Mucosa of rectum (tissue), 2 donors: Measurements from ENCODE around the gene TJP3.

Experiments
- H3K27ac ChIP-seq, 2 donors: one replicate each; pipeline ENCODE4 v1.7.0; 2013; ENCODE audit warnings: inconsistent platforms in 2 of 2, low read depth in 2 of 2, low read length in 2 of 2
- H3K27me3 ChIP-seq, 2 donors: one replicate each; pipeline ENCODE4 v1.7.0; 2013; ENCODE audit warnings: low read length in 2 of 2; ENCODE audit not compliant: control insufficient read depth in 2 of 2, insufficient read depth in 2 of 2
- H3K36me3 ChIP-seq, 2 donors: one replicate each; pipeline ENCODE4 v1.7.0; 2013; ENCODE audit warnings: low read length in 2 of 2; ENCODE audit not compliant: control insufficient read depth in 2 of 2, insufficient read depth in 2 of 2
- H3K4me1 ChIP-seq, 2 donors: one replicate each; pipeline ENCODE4 v1.7.0; 2013; ENCODE audit warnings: low read length in 2 of 2, mild to moderate bottlenecking in 1 of 2; ENCODE audit not compliant: control insufficient read depth in 2 of 2, insufficient read depth in 2 of 2
- H3K4me3 ChIP-seq, 2 donors: one replicate each; pipeline ENCODE4 v1.7.0; 2013; ENCODE audit warnings: low read length in 2 of 2
- H3K9ac ChIP-seq, 2 donors: one replicate each; pipeline ENCODE4 v1.7.0; 2013; ENCODE audit warnings: low read length in 2 of 2, low read depth in 1 of 2, mild to moderate bottlenecking in 1 of 2
- H3K9me3 ChIP-seq, 2 donors: one replicate each; pipeline ENCODE4 v1.7.0; 2013; ENCODE audit warnings: low read length in 2 of 2; ENCODE audit not compliant: control insufficient read depth in 2 of 2
- donor health status: healthy.
- donor health status: Normal muscosa, but diverticular disease.

Gene TJP3

GRCh38 chr19:3708207-3708931 is at the start of gene TJP3:
Gene TJP3, plus strand, starts transcription at chr19:3708384. Its CDS starts 20,049 bp downstream, at chr19:3728433.
- Histone ChIP-seq H3K9me3 (no peaks in the 10 kb centered on the region), H3K36me3 (no peaks in the 10 kb centered on the region), H3K4me3 (peak within 1 kb of the TSS; percentile 79 to 96), H3K4me1 (peaks cover 23 to 34% of the 10 kb centered on the region in 2 donors), H3K27me3 (no peaks in the 10 kb centered on the region), H3K27ac (peak within 1 kb of the TSS; percentile 96 to 99), H3K9ac (peak within 1 kb of the TSS; percentile 92 to 97)

- no peak overlapping the region for H3K9ac ChIP-seq
- H3K27ac ChIP-seq: no peak overlapping the region
- H3K27me3 ChIP-seq: no peaks in the 10 kb centered on the region
- H3K4me1 ChIP-seq: no peaks in the 10 kb centered on the region
- H3K36me3 ChIP-seq: peaks cover 20 to 33% of the 10 kb centered on the region in 2 donors
- no peak overlapping the region for H3K4me3 ChIP-seq
- no peaks in the 10 kb centered on the region for H3K9me3 ChIP-seq
These were observed 49.1 kb upstream of the TJP3 start for GRCh38 chr19:3658870-3659745.

- H3K9me3 ChIP-seq: no peaks in the 10 kb centered on the region
These were observed 48.5 kb upstream of the TJP3 start for GRCh38 chr19:3659746-3660112.

GRCh38 chr19:3660493-3661219 is 47.5 kb upstream of the TJP3 start:
- no peaks in the 10 kb centered on the region for H3K27me3 ChIP-seq
- peaks cover 0 to 2% of the 10 kb centered on the region in 2 donors for H3K4me1 ChIP-seq
- no peak overlapping the region for H3K9ac ChIP-seq
- H3K27ac ChIP-seq: no peak overlapping the region
- H3K9me3 ChIP-seq: no peaks in the 10 kb centered on the region
- peaks cover 20 to 37% of the 10 kb centered on the region in 2 donors for H3K36me3 ChIP-seq
- no peak overlapping the region for H3K4me3 ChIP-seq

More at GRCh38 chr19:3659746-3660112, 48.5 kb upstream of the TJP3 start:
- Histone ChIP-seq H3K27me3 (no peaks in the 10 kb centered on the region), H3K4me3 (no peak overlapping the region), H3K4me1 (no peaks in the 10 kb centered on the region), H3K36me3 (peaks cover 20 to 36% of the 10 kb centered on the region in 2 donors), H3K9ac (no peak overlapping the region), H3K27ac (no peak overlapping the region)

- no peak overlapping the region for H3K4me3 ChIP-seq
- H3K27ac ChIP-seq: no peak overlapping the region
- peaks cover 0 to 4% of the 10 kb centered on the region in 2 donors for H3K4me1 ChIP-seq
- peaks cover 20 to 36% of the 10 kb centered on the region in 2 donors for H3K36me3 ChIP-seq
- no peaks in the 10 kb centered on the region for H3K27me3 ChIP-seq
- no peak overlapping the region for H3K9ac ChIP-seq
- H3K9me3 ChIP-seq: no peaks in the 10 kb centered on the region
These were observed 46.6 kb upstream of the TJP3 start for GRCh38 chr19:3661284-3662238.

- Histone ChIP-seq H3K27ac (no peak overlapping the region), H3K4me1 (peaks cover 5 to 8% of the 10 kb centered on the region in 2 donors), H3K4me3 (no peak overlapping the region), H3K36me3 (peaks cover 15 to 23% of the 10 kb centered on the region in 2 donors), H3K9ac (no peak overlapping the region), H3K27me3 (no peaks in the 10 kb centered on the region), H3K9me3 (no peaks in the 10 kb centered on the region)
These were observed 44.3 kb upstream of the TJP3 start for GRCh38 chr19:3663838-3664237.

- Histone ChIP-seq H3K4me3 (no peak overlapping the region), H3K9ac (no peak overlapping the region), H3K4me1 (peaks cover 11 to 13% of the 10 kb centered on the region in 2 donors), H3K36me3 (peaks cover 11 to 16% of the 10 kb centered on the region in 2 donors), H3K27ac (no peak overlapping the region), H3K27me3 (no peaks in the 10 kb centered on the region), H3K9me3 (no peaks in the 10 kb centered on the region)
These were observed 43.1 kb upstream of the TJP3 start for GRCh38 chr19:3664879-3665642.

- Histone ChIP-seq H3K9me3 (no peaks in the 10 kb centered on the region), H3K9ac (no peak overlapping the region), H3K36me3 (peaks cover 11 to 16% of the 10 kb centered on the region in 2 donors), H3K4me1 (peaks cover 13 to 14% of the 10 kb centered on the region in 2 donors), H3K27ac (no peak overlapping the region), H3K27me3 (no peaks in the 10 kb centered on the region), H3K4me3 (no peak overlapping the region)
These were observed 42.3 kb upstream of the TJP3 start for GRCh38 chr19:3665681-3666544.
